Thyroid gland (tissue), 4 donors: Measurements from ENCODE around the gene GLRA1.

Experiments
- POLR2A ChIP-seq, 2 donors: fragments of 450-650 bp; IDR thresholded peaks; one replicate each; pipeline ENCODE4 v1.6.1; 2017; ENCODE audit warnings: antibody characterized with exemption in 2 of 2, mild to moderate bottlenecking in 2 of 2, moderate library complexity in 1 of 2
- TF ChIP-seq, protein P1 (sequence below), 6 experiments: fragments of 200-600 bp in 3 of 6; fragments of 450-650 bp in 3 of 6; sonication (generic) in 3 of 6; IDR thresholded peaks; one replicate each; pipeline ENCODE4 v1.5.1; 2016 to 2019; ENCODE audit warnings: antibody characterized with exemption in 6 of 6, mild to moderate bottlenecking in 2 of 6, inconsistent platforms in 1 of 6, moderate library complexity in 1 of 6

DNA sequence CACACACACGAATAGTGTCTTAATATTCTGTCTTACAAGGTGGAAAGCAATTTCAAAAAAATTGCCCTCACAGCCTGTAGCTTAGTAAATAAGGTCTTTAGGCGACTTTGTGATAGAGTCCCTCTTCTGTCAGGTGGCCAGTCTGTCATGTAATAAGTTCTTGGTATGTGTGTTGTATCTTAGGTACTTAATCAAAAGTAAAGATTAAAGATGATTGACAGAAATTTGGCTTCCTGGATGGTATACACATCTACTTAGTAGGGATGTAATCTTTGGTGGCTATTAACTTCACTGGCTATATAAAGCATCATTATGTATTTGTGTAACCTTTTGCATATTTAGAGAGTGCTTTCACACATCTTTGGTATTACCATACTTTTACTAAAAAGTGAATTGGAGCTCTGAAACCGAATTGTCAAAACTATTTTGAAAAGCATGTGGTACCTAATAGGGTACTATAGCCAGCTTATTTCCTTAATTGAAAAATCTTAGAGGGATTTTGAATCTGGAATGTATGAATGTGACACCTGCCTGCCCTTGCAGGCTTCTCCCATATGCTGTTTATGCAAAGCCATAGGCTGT is 149.5 kb downstream of the GLRA1 start:
- TF ChIP-seq, protein P1, sequence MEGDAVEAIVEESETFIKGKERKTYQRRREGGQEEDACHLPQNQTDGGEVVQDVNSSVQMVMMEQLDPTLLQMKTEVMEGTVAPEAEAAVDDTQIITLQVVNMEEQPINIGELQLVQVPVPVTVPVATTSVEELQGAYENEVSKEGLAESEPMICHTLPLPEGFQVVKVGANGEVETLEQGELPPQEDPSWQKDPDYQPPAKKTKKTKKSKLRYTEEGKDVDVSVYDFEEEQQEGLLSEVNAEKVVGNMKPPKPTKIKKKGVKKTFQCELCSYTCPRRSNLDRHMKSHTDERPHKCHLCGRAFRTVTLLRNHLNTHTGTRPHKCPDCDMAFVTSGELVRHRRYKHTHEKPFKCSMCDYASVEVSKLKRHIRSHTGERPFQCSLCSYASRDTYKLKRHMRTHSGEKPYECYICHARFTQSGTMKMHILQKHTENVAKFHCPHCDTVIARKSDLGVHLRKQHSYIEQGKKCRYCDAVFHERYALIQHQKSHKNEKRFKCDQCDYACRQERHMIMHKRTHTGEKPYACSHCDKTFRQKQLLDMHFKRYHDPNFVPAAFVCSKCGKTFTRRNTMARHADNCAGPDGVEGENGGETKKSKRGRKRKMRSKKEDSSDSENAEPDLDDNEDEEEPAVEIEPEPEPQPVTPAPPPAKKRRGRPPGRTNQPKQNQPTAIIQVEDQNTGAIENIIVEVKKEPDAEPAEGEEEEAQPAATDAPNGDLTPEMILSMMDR (IDR thresholded peaks at IDR 0.05): no peak
- TF ChIP-seq POLR2A (IDR thresholded peaks at IDR 0.05): no peak
